Measurements from ENCODE around the gene SERPINA3. TPM values are rescaled to one million over a fixed set of nuclear protein-coding genes. Genes with fewer than 3 reads are reported as not detected.
"Not testable (repeated sequence)": the region's sequence is repeated elsewhere in the genome, so short reads cannot be mapped to it uniquely, and the experiment has no call there.

Gene SERPINA3
- polyA plus RNA-seq, 3 donors: 0.14 TPM; not detected in 2

DNA sequence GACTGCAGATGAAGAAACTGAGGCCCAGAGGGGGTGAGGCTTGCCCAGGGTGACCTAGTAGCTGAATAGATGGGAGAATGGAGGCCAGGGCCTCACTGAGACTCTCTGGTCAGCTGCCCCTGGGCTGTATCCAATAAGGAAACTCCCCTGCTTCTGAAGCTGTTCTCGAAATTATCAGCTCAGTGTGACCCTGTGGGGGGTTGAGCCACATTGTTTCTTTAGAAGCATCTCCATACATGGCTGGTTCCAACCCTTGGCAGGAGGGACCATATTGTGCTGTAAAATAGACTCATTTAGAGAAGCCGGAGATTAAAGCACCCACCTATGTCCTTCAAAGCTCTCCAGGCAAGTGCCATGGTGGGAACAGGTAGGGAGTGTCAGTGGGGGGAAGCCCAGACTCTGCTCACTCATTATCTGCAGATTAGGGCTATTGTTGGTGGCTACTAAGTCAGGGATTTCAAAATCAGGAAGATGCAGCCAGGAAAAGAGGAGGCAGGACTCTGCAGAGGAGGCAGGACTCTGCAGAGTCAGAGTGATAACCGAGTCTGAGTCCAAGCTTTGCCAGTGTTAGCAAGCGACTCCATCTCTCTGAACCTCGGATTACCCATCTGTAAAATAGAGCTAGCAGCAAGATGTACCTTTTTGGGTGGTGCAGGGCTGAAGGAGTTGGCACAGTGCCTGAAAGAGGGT is 27.5 kb upstream of the SERPINA3 start:
- no peak for DNase-seq

DNA sequence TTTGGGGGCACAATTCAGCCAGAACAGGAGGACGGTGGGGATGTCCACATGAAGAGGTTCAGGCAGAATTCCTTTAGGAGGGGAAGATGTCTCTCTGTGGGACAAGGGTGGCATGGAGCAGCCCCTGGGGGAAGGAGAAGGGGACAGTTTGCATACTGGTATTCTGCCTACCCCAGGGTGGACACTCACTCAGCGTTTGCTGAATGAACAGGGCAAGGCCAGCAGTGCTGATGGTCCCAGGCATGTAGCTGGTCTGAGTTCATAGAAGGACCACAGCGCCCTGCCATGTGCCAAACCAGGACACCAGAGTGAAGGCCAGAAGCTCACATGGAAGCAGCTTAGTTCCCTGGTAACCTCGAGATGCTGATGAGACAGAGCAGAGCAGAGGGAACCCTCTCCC is 25.6 kb upstream of the SERPINA3 start:
- DNase-seq: no peak

- DNase-seq: no peak
These were observed 23.9 kb upstream of the SERPINA3 start for GRCh38 chr14:94588311-94588710.

GRCh38 chr14:94591073-94591472 is 21.1 kb upstream of the SERPINA3 start:
- no peak for DNase-seq

- no peak for DNase-seq
These were observed 20.3 kb upstream of the SERPINA3 start for GRCh38 chr14:94591871-94592270.

DNA sequence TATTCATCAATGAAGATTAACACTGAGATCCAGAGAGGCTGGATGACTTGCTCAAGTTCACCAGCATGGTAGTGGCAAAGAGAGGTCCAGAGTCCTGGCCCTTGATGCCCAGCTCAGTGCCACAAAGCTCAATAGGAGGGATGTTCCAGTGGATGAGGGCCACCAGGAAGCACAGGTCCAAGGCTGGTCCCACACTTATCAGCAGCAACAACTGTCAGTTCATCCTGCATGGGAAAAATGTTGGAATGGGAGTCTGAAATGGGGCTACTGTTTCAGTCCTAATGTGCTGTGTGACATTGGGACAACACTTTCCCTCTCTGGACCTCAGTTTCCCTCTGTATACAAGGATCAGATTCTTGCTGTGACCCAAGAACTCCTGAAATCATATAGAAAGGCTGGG is 19.7 kb upstream of the SERPINA3 start:
- DNase-seq: no peak

DNA sequence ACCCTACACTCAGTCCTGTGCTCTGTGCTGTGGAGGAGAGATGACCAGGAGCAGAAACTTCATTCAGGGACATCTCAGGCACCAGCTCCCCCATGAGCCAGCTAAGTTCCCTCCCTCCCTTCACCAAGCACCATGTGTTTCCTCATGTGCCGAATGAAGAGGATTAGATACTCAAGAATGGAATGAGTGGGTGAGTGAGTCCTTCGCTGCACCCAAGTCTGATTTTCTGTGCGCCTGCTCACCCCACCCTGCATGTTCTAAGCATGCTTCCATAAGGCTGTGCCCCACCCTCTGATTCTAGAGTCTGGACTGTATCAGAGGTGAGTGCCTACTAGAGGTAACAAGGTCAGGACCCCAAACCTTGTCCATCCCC is 18.8 kb upstream of the SERPINA3 start:
- DNase-seq: no peak

DNA sequence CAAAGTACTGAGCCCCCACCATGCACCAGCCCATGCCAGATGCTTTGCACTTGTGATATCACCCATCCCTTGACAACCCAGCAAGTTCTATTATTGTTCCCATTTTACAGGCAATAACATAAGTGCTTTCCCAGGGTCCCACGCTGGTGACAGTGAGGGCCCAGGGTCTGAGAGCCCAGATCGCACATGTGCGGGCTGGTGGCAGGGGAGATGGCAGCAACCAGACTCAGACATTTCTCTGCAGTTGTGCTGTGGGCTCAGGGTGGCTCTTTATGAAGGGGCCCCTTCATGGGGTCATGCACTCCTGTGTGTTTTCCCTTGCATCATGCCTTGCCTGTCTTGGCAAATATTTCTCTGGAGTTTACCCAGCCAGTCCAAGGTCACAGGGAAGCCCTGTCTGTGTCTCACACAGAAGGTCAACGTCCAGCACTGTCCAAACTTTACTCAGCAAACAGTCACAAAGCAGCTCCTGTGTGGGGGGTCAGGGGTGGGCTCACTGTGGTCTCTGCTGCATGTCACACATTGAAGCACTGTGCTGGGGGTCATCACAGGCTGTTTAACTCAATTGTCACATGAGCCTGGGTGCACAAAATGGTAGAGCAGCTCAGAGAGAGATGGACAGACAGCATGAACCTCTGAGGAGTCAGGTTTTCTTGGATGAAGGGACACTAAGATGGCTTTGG is 18.3 kb upstream of the SERPINA3 start:
- no peak for DNase-seq

DNA sequence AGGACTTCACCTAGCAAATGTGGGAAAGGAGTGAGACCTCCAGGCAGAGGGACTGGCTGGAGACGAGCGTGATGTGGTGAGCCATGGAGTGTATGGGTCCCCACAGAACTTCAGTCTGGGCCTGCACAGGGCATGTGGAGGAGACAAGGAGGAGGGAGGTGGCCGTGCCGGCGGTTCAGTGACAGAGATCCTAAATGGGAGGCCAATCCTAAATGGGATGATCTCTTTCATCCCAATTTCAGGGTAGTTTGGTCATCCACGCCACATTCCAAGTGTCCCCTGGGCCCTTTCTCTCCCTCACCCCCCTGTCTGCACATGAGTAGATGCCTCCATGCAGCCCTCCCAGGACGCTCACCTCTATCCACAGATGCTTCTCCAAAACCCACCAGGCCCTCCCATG is 17.8 kb upstream of the SERPINA3 start:
- no peak for DNase-seq

- no peak for DNase-seq
These were observed 16.3 kb upstream of the SERPINA3 start for GRCh38 chr14:94595912-94596311.

DNA sequence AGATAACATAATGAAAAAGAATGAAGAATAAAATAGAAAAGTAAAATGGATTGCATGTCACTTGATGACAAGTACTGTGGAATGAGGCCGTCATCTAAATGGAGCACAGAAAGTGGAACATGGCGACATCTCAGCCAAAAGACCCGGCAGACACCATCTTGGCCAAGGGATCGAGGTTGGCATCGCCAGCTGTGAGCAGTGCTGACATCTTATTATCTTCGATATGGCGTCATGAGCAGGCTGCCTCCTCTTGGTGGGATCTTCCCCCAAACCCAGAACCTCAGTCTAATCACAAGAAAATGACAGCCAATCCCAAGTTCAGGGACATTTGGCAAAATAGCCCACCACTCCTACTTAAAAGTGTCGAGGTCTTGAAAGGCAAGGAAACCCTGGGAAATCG is 15.8 kb upstream of the SERPINA3 start:
- no peak for DNase-seq

GRCh38 chr14:94597788-94598187 is 14.4 kb upstream of the SERPINA3 start:
- DNase-seq: no peak

DNA sequence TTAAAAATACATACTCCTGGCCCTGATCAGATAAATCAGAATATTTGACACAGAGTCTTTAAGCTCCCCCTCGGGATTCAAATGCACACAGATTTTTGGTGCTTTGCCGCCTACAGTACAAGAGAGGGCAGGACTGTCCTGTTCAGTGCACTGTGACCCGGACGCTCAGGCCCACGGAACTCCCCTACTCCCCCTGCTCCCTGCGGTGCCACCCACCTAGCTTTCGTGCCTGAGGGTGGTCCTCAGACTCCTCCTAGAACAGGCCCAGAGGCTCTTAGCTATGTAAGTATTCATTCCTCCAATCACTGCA is 13.7 kb upstream of the SERPINA3 start:
- DNase-seq: no peak

DNA sequence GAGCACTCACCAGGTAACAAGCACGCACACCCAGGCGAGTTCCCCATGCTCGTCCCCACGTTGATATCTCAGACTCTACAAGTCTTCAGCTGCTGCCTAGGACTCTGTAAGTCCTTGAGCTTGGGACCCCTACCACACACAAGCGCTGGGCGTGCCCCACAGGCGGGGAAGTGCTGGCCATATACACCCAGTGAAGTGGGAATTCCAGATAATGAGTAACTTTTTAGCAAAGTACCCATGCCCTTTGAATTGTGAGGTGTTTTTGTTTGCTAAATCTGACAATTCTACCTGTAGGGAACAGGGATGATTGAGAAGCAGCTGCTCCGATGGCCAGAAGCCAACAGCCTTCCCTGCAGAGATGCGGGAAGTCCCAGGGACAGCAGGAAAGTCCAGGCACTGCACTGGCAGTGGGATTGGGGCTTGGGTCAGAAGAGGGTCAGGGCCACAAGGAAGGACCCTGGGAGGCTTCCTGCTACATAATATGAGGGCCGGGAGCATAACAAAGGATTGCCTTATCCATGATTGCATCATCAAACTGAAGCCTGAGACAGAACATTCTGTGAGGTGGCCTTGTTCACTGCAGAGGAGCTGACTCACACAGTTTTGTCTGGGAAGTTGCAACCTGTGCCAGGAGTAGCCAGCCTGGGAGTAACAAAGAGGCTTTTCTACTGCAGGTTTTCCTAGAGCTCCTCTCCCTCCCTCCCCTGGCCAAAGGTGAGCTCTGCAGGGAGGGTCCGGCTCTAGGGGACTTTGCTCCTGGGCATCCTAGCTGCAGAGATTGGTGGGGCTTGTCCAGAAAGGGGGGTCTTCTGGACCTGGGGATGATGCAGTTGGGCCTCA is 13.2 kb upstream of the SERPINA3 start:
- no peak for DNase-seq

- no peak for DNase-seq
These were observed 12.6 kb upstream of the SERPINA3 start for GRCh38 chr14:94599656-94600004.

GRCh38 chr14:94600148-94600545 is 12.0 kb upstream of the SERPINA3 start:
- DNase-seq: no peak

DNA sequence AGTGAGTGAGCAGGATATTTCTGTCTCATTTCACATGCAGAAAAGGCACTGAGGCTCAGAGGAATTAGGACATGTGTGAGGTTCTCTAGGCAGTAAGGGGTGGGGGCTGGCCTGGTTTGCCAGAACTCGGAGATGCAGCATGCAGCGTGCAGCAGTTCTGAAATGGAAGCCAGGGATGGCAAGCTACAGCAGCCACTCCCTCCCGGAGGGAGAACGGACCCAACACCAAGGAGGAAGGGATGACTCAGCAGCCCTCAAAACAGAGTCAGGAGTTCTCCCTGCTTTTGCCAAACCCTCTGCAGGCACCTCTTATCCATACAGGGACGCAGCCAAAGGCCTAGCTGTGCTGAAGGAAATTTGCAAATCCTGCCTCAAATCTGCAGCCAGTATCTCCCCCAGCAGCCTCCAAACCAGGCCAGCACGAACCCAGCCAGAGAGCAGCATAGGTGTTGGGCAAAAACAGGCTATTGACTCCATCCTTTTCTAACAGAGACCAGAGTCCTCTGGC is 10.3 kb upstream of the SERPINA3 start:
- no peak for DNase-seq

GRCh38 chr14:94602722-94603121 is 9.5 kb upstream of the SERPINA3 start:
- no peak for DNase-seq

- DNase-seq: no peak
These were observed 6.8 kb upstream of the SERPINA3 start for GRCh38 chr14:94605361-94605760.

DNA sequence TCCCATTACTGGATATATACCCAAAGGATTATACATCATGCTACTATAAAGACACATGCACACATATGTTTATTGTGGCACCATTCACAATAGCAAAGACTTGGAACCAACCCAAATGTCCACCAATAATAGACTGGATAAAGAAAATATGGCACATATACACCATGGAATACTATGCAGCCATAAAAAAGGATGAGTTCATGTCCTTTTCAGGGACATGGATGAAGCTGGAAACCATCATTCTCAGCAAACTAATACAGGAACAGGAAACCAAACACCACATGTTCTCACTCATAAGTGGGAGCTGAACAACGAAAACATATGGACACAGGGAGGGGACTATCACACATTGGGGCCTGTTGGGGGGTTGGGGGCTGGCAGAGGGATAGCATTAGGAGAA is 3.2 kb upstream of the SERPINA3 start:
- DNase-seq: not testable (repeated sequence)

DNA sequence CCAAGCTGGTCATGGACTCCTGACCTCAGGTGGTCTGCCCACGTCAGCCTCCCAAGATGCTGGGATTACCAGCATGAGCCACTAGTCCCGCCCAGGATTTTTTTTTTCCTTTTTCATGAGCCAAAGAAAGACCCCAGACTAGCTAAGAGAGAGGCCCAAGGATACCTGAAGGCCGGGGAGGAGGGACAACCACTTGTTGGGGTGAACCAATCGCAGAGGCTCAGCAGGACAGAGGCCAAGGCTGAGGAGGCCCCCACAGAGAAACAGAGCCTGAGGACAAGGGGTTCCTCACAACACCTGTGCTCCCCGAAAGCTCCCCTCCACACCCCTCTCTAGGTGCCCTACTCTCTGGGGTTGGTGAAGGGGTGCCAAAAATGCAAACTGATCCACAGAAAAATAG is 1.0 kb upstream of the SERPINA3 start:
- DNase-seq: no peak

- no peak for DNase-seq
These were observed 676 bp downstream of the SERPINA3 start for GRCh38 chr14:94612580-94613554.

Measured in renal pelvis (tissue), 4 donors.